GF-D8 (cell line): ENCODE data around the gene POMT1.
"Not testable (repeated sequence)": the region's sequence is repeated elsewhere in the genome, so short reads cannot be mapped to it uniquely, and the experiment has no call there.

Experiments
- DNase-seq: peaks from one replicate; lab custom pipeline; 2025; lab: John Stamatoyannopoulos, UW

Gene POMT1

DNA sequence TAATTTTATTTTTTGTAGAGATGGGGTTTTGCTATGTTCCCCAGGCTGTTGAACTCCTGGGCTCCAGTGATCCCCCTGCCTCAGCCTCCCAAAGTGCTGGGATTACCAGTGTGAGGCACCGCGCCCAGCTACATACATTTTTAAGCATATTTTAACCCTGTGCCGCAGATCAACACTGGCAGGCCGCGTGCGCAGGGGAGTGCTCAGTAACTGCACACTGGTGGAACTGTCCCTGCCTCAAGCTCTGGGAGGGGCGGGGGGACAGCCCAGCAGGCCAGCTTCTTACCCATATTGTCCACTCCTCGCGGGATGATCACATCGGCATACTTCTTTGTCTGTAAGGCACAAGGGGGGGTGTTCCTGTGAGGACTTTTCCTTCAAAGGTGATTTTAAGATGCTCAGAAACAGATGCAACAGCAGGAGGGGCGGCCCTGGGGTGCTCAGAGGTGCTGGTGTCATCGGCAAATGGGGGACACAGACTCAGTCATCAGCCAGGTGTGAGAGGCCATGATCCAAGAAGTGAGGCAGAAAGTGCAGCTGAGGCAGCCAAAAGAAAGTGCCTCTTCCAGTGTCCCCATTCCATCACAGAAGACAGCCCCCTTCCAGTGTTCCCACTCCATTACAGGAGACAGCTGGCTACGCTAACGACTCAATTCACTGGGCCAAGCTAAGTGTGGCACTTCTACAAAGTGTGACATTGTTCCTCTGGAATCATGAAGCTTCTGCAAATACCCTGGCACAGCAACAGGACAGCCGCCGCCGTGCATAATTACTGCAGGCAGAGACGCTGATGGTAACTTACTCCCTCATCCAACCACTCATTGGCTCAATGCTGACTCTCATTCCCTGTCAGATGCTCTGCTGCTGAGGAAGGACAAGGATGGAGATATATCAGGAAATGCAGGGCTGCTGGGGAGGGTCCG is 23.2 kb downstream of the POMT1 start:
- no peak for DNase-seq

DNA sequence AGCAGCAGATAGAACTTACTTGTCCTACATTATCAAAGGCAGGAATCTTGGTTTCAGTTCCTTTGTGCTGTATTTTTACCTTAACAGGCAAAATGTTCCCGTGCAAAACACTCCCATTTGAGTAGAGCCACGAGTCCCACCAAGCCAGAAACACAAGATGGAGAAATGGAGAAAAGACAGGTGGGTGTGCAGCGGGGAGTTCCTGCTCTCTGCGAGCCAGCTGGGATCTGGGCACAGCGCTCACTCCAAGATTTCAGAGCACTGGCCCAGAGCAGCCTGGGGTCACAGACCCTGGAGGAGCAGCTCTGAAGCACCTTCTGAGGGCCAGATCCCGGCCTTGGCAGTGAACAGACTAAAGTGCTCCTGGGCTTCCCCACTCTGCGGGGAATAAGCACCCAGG is 25.5 kb downstream of the POMT1 start:
- DNase-seq: no peak

DNA sequence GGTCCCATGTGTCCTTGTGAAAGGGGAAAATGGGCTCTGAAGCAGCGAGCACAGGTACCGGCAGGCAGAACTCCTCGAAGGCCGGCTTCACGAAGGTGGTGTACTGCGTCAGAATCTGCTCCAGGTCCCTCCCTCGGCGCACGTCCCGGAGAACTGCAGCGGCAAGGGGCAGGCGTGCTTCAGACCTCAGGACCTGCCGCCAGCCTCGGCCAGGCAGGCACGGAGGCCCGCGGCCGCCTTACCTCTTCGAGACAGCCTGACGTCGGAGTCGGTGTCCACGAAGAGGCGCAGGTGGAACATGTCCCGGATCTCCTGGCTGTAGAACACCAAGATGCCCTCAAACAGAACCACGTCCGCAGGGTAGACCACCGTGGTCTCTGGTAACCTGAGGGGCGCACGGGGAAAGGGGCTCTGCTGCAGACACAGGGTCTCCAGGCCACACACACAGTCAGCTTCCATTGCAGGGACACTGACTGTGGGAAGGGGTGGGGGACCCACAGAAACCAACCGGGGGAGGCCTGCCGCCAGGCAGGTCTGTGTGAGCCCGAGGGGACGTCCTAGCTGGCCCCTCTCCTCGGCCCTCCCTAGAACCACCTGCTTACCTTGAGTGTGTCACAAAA is 26.3 kb downstream of the POMT1 start:
- no peak for DNase-seq

DNA sequence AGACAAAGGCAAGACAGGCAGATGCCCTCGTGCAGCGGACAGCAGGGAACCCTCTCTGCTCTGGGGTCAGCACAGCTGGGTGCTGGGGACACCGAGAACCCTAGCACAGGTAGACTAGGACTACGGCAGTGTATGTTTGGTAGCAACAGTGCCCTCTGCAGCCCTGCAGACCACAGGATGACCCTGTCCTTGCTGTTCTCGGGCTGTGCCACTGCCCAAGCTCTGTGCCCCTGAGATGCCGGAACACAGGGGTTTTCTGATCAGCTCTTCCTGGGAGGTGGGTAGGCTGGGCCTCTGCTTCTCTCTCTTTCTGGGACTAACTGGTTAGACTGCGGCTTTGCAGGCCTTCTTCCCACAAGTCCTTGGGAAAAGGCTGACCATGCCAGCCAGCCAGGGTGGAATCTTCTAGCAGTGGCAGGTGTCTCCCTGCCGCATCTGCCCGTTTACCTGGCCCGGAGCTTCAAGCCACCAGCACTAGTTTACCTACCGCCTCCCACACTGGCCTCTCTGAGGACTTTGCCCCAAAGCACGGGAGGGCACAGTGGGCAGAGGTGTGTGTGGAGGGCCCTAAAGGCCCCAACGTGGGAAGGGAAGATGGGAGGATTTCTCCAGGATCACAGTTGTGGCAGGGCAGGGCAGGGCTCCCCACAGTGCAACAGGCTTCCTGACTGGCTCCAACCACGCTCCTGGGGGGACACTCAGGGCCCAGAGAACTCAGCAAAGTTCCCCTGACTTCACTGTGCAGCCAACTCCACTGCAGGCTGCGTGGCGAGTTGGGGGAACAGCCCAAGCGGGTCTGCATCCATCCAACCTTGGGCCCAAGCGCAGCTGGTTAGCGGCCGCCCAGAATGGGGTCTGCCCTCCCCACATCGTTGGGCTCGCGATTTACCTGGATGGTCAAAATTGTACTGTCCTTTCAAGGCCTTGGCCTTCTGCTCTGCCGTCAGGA is 27.2 kb downstream of the POMT1 start:
- DNase-seq: no peak

DNA sequence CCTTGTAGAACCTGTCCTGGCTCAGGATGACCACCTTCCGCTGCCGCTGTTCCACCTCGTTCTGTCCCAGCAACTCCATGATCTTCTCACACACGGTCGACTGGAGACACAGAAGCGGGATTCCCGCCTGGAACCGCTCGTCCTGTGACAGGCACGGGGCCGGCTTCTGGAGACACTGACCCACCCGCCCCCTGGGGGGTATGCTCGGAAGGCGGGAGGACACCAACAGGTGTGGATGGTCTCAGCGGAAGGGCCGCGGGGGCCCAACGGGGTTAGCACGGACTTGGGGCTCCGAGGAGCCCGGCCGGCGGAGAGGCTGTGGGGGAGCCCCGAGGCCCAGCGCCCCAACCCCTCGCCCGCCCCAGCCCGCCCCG is 27.8 kb downstream of the POMT1 start:
- no peak for DNase-seq

DNA sequence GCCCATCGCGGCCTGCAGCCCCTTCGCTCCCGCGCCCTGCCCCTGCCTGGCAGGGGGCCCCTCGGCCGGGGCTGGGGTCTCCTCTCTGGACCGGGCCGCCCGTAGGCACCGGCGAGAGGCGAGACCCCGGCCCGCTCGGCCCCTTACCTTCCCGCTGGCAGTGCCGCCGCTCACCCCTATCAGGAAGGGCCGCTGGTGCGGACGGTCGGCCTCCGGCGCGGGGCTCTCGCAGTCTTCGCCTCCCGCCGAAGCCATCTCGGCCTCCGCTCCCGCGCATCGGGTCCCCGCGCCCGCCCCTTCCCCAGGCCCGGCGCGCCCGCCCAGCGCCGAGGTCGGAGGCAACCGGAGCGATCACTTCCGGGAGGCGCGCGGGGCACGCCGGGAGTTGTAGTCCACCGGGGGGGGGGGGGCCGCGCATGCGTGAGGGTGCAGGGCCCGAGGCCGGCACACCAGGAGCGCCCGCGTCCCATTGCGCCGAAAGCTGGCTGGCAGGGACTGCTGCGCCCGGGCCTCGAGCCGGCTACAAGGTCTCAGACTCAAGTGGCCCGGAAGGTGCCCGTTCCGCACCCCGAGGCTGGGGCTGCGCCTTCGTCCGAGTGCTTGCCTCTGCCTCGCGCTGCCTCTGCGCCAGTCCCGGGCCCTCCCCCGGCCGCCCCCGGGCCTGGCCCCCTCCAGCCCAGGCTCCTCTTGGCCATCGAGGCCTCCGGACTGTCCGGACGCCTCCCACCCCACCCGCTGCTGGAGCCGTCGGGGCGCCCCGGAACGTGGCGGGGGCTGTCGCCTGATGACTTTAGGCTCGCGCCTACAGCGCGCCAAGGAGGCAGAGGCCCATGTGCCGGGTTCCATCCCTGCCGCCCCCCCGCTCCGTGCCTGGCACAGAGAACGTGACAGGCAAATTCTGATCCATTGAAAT is 28.5 kb downstream of the POMT1 start, which contains the start of gene UCK1:
UCK1 (minus strand) TSS at position 344 of the 913 bp plus-strand sequence; CDS start at position 255, 89 bp downstream.
- peak; percentile 32 for DNase-seq

DNA sequence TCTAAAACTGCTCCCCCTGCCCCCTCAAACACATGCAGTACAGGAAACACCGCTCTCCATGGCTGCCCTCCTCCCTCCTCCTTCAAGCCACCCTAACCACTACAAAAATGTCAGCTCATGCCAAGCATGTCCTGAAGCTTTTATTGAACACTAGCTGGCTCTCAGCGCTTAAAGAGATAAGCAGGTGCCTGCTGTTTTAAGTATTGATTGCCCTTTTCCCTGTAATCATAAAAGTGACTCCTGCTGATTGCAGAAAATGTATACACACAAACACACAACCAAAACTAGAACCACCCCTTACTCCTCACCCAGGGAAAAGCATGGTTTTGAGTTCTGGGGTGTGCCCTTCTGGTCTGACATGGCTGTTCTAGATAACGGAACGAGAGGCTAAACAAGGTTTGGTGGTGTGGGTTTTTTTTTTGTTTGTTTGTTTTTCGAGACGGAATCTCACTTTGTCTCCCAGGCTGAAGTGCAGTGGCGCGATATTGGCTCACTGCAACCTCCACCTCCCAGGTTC is 32.1 kb downstream of the POMT1 start:
- DNase-seq: no peak

DNA sequence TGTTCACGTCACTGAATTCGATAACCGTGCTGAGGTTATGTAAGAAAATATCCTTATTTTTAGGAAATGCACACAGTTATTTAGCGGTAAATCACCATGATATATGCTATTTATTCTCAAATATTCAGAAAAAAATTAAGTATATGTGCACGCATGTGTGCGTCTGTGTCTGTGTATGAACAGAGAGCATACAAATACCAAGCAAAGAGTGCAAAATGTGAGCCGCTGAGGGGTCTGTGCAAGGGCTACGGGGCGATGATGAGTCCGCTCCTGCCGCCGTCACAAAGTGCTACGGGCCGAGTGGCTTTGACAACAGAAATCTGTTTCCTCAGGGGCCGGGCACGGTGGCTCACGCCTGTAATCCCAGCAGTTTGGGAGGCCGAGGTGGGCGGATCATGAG is 35.2 kb downstream of the POMT1 start:
- DNase-seq: no peak

DNA sequence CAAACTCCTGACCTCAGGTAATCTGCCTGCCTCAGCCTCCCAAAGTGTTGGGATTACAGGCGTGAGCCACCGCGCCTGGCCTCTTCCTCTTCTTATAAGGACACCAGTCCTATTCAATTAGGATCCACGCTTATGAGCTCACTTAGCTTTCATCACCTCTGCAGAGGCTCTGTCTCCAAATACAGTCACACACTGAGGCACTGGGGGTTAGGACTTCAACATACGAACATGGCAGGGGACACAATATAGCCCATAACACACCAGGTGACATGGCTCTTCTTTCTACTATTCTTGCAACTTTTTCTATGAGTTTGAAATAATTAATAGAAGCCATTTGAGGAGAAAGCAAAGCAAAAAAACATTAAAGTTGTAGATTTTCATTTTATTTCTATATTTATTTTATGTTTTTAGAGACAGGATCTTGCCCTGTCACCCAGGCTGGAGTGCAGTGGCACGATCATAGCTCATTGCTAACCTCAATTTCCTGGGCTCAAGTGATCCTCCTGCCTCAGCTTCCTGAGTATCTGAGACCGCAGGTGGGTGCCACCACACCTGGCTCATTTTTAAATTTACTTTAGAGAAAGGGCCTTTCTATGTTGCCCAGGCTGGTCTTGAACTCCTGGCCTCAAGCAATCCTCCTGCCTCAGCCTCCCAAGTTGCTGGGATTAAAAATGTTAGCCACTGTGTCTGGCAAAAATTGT is 36.7 kb downstream of the POMT1 start:
- DNase-seq: no peak

DNA sequence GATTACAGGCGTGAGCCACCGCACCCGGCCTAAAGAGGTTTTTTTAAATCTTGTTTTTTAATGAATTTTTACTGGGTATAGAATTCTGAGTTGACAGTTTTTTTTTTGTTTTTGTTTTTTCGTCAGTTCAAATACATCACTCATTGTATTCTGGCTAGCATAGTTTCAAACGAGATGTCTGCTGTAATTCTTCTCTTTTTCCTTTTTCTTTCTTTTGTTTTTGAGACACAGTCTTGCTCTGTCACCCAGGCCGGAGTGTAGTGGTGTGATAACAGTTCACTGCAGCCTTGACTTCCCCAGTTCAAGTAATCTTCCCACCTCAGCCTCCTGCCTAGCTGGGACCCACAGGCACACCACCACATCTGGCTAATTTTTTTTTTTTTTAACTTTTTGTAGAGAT is 40.4 kb downstream of the POMT1 start:
- DNase-seq: no peak

DNA sequence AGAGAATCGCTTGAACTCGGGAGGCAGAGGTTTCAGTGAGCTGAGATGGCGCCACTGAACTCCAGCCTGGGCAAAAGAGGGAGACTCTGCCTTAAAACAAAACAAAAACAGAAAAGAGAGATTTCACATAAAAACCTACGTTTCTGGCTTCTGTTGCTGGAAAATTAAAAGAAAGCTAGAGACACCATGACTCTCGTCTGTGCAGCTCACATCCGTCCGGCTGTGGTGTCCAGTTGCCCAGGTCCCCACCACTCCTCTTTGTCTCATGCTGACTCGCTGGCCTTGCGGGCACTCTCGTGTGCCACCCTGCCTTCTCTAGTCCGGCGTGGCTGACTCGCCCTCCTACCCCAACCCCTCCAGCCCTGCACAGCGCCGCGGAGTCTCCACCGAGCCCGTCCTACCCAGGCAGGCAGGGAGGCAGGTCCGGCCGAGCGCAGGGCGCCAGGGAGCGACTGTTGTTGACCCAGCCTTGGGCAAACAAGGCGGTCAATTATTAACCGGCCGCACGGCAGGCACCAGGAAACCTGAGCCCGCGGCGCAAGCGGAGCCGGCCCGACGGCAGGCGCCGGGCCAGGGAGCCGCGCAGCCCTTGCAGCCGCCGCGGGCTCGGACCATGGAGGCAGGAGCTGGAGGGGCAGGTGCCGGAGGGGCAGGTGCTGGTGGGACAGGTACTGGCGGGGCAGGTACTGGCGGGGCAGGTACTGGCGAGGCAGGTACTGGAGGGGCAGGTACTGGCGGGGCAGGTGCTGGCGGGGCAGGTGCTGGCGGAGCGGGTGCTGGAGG is 42.5 kb downstream of the POMT1 start, which contains the start of gene PRRT1B:
PRRT1B (plus strand) TSS at position 521 of the 783 bp plus-strand sequence; CDS start at position 614, 93 bp downstream.
- DNase-seq: no peak

DNA sequence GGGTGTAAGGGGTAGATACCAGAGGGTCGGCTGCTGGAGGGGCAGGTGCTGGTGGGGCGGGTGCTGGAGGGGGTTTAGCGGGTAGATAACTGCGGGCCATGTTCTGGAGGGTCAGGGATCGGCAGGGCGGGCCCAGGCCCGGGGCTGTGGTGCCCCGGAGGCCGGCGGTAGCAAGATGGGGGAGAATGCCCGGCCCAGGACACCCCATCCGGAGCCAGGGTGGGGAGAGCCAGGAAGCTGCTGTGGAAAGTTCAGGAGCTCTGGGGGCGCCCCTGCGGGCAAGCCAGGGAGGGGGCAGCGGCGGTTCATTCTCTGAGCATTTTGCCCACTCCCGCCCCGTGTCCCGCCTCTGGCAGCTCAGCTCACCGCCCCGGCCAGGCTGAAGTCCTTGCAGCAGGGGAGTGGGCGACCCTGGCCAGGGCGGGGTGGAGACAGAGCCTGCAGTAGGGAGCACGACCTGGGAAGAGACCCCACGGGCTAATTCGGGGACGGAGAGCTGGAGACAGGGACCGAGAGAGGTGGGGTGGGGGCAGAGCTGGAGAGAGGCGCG is 43.1 kb downstream of the POMT1 start:
- no peak for DNase-seq

DNA sequence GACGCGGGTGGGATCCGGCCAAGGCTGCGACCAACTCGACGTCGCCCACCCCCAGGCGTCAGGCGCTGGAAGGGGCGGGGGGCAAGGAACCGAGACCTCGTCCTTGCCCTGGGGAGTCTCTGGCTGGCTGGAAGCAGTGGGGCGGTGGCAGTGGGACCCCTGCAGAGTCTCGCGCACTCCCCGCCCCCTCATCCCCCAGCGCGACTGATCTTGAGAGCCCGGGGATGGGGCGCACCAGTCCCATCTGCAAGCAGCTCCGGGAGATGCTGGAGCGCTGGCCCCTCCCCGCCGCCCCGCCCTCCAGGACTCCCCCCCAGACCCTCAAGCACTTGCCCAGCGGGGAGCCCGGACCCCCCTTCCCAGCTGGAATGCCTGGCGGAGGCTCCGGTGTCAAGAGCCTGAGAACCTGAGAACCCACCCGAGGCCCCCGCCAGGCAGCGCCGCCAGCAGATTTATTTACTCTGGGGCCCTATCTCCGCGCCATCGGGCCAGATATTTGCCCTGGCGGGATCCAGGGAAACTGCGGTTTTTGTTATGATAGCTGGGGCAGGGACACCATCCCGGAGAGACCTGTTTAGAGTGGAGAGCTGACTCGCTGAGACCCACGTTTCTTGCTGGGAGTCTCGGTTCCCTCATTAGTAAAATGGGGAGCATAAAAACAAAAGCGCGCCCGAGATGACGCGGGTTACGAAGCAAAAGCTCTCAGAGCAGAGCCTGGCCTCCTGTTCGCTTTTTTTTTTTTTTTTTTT is 43.8 kb downstream of the POMT1 start:
- no peak for DNase-seq

DNA sequence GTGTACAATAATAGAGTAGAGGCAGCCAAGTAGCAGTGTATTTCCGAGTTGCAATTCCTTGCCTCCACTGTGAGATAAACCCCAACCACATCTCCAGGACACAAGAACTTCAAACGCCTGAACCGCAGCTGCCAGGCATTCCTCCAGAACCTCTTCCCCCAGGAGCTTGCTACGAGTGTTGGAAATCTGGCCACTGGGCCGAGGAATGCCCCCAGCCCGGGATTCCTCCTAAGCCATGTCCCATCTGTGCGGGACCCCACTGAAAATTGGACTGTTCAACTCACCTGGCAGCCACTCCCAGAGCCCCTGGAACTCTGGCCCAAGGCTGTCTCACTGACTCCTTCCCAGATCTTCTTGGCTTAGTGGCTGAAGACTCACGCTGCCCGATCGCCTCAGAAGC is 46.5 kb downstream of the POMT1 start:
- not testable (repeated sequence) for DNase-seq

DNA sequence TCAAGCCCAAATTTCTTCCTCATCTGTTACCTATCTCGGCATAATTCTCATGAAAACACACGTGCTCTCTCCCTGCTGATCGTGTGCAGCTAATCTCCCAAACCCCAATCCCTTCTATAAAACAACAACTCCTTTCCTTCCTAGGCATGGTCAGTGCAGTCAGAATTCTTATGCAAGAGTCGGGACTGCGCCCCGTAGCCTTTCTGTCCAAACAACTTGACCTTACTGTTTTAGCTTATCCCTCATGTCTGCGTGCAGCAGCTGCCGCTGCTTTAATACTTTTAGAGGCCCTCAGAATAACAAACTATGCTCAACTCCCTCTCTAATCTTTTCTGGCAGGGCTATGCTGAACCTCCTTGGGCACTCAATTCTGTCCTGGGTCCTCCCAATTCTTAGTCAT is 47.7 kb downstream of the POMT1 start:
- DNase-seq: not testable (repeated sequence)

DNA sequence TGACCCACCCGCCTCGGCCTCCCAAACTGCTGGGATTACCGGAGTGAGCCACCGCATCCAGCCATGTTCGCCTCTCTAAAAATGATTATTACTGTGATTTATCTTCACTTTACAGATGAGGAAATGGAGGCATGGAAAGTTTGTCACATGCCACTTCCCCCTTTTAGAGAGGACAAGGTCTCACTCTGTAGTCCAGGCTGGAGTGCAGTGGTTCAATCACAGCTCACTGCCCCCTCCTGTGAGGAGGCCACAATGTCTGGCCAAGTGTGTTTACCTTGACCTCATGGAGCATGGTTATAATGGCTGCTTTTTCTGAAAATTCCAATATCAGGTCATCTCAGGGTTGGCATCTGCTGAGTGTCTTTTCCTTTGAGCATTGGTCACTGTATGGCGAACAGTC is 49.3 kb downstream of the POMT1 start:
- no peak for DNase-seq

DNA sequence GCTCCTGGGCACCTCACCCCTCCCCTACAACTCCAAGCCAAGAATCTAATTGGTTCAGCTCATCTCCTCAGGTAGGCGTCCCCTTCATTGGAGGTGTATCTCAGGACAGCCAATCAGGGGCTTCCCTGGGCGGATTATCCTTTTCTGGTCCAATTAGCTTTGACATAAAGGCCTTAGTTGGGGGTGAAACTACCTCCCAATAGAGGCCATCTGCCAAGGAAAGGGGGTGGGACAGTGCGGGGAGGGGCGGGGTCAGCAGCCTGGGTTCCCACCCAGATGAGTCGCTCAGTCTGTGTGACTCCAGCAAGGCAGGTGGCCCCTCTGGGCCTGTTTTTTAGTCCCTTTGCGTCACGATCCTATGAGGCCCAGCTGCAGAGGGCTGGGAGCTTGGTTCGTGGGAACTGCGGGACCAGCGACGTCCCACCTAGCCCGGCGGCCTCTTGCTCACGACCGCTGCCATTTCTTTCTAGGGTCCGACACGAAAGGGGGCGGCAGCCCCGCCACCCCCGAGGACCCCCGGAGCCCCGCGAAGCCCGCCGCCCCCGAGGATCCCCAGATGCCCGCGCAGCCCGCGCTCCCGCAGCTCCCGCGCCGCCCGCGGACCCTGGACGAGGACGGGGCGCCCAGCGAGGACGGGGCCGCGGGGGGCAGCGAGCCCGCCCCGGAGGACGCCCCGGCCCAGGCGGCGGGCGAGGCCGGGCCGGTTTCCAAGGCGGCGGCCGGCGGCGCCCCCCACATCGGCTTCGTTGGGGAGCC is 51.5 kb downstream of the POMT1 start:
- DNase-seq: no peak
